Neuronal stem cell (in vitro differentiated cells): ENCODE results near the gene FKTN. TPM values are rescaled to one million over a fixed set of nuclear protein-coding genes. Genes with fewer than 3 reads are reported as not detected.

ENCODE experiments used
- DNase-seq: peaks from one replicate; pipeline ENCODE4 v3.0.0-alpha.2; 2013; ENCODE audit warnings: low spot score
- H2AFZ ChIP-seq: one replicate; pipeline ENCODE4 v1.6.1; 2013; ENCODE audit warnings: mild to moderate bottlenecking, low read length, inconsistent platforms
- H2AK5ac ChIP-seq: 2 replicates; pipeline ENCODE4 v1.6.1; 2013; ENCODE audit warnings: low read depth, mild to moderate bottlenecking, inconsistent platforms, low read length, moderate library complexity, mixed read lengths
- H2BK120ac ChIP-seq: 2 replicates; pipeline ENCODE4 v1.6.1; 2013; ENCODE audit warnings: low read depth, mild to moderate bottlenecking, inconsistent platforms, low read length, moderate library complexity, mixed read lengths
- H2BK12ac ChIP-seq: one replicate; pipeline ENCODE4 v1.6.1; 2013; ENCODE audit warnings: low read length, inconsistent platforms
- H2BK15ac ChIP-seq: 2 replicates; pipeline ENCODE4 v1.6.1; 2013; ENCODE audit warnings: mild to moderate bottlenecking, low read length, inconsistent platforms, mixed read lengths
- H2BK5ac ChIP-seq: one replicate; pipeline ENCODE4 v1.6.1; 2013; ENCODE audit warnings: inconsistent platforms, mild to moderate bottlenecking, low read length, moderate library complexity
- H3K14ac ChIP-seq: one replicate; pipeline ENCODE4 v1.6.1; 2013; ENCODE audit warnings: low read length, inconsistent platforms
- H3K18ac ChIP-seq: 2 replicates; pipeline ENCODE4 v1.6.1; 2013; ENCODE audit warnings: low read length, inconsistent platforms
- H3K23ac ChIP-seq: 2 replicates; pipeline ENCODE4 v1.6.1; 2013; ENCODE audit warnings: low read depth, mild to moderate bottlenecking, mixed read lengths, low read length, inconsistent platforms; ENCODE audit not compliant: poor library complexity
- H3K27ac ChIP-seq: replicated peaks from 3 replicates; pipeline ENCODE4 v1.5.1; 2013; ENCODE audit warnings: low read length, inconsistent platforms
- H3K27me3 ChIP-seq, 3 experiments: 2 replicates each; pipeline ENCODE4 v1.6.1; 2013; ENCODE audit warnings: low read length in 3 of 3, mild to moderate bottlenecking in 2 of 3, inconsistent platforms in 1 of 3, low read depth in 1 of 3, mixed read lengths in 1 of 3, moderate library complexity in 1 of 3; ENCODE audit not compliant: control insufficient read depth in 3 of 3, insufficient read depth in 3 of 3
- H3K36me3 ChIP-seq, 2 donors: replicated peaks in 1 of 2; 2 replicates each; pipeline ENCODE4 v1.6.1; 2013; ENCODE audit warnings: low read length in 2 of 2; ENCODE audit not compliant: control insufficient read depth in 2 of 2, insufficient read depth in 2 of 2
- H3K4ac ChIP-seq: 2 replicates; pipeline ENCODE4 v1.6.1; 2013; ENCODE audit warnings: inconsistent platforms, mild to moderate bottlenecking, low read length, moderate library complexity
- H3K4me1 ChIP-seq, 2 donors: 1 replicate in 1 of 2; 2 replicates in 1 of 2; pipeline ENCODE4 v1.6.1; 2013; ENCODE audit warnings: low read length in 2 of 2, low read depth in 1 of 2; ENCODE audit not compliant: control insufficient read depth in 2 of 2, insufficient read depth in 1 of 2
- H3K4me2 ChIP-seq: one replicate; pipeline ENCODE4 v1.6.1; 2013; ENCODE audit warnings: mild to moderate bottlenecking, low read length, inconsistent platforms; ENCODE audit not compliant: insufficient read depth, poor library complexity, severe bottlenecking
- H3K4me3 ChIP-seq, 2 donors: 2 replicates each; pipeline ENCODE4 v1.5.1; 2013; ENCODE audit warnings: low read length in 2 of 2, mild to moderate bottlenecking in 2 of 2, inconsistent platforms in 1 of 2, moderate library complexity in 1 of 2
- H3K79me1 ChIP-seq: one replicate; pipeline ENCODE4 v1.6.1; 2013; ENCODE audit warnings: low read depth, mild to moderate bottlenecking, inconsistent platforms, low read length, moderate library complexity
- H3K9ac ChIP-seq: one replicate; pipeline ENCODE4 v1.6.1; 2013; ENCODE audit warnings: mild to moderate bottlenecking, low read depth, low read length, inconsistent platforms; ENCODE audit not compliant: poor library complexity
- H3K9me3 ChIP-seq, 2 donors: replicated peaks in 1 of 2; 2 replicates each; pipeline versions ENCODE3 to v1.6.1; 2013; ENCODE audit warnings: low read length in 2 of 2, mild to moderate bottlenecking in 2 of 2, inconsistent platforms in 1 of 2, low read depth in 1 of 2, mixed read lengths in 1 of 2, moderate library complexity in 1 of 2; ENCODE audit not compliant: control insufficient read depth in 2 of 2, insufficient read depth in 1 of 2
- H4K8ac ChIP-seq: one replicate; pipeline ENCODE4 v1.6.1; 2013; ENCODE audit warnings: low read depth, mild to moderate bottlenecking, inconsistent platforms, low read length, moderate library complexity
- H4K91ac ChIP-seq: one replicate; pipeline ENCODE4 v1.6.1; 2013; ENCODE audit warnings: low read length, low read depth, mild to moderate bottlenecking, inconsistent platforms; ENCODE audit not compliant: poor library complexity
- WGBS, 2 donors: extraction: QIAGEN DNeasy Blood & Tissue Kit; methylation state at CpG; one replicate each; pipeline ENCODE4 v1.1.7; 2013; ENCODE audit warnings: missing lambda C conversion rate in 2 of 2, mixed read lengths in 1 of 2; ENCODE audit not compliant: insufficient read length in 2 of 2, insufficient replicate concordance in 1 of 2; ENCODE audit errors: extremely low coverage in 2 of 2; 5-methylcytosine and 5-hydroxymethylcytosine counted together
- polyA plus RNA-seq, 2 experiments: library from polyadenylated mRNA; stranded (reverse); fragments of 200-250 nt; gene quantifications; one replicate each; pipeline ENCODE4 v1.2.3, GENCODE V29; 2013

Gene FKTN
- 15.1 TPM for polyA plus RNA-seq (2013, experiment 1 of 2)
- 14.2 TPM for polyA plus RNA-seq (2013, experiment 2 of 2)

GRCh38 chr9:105557804-105558610 lies at the start of gene FKTN:
FKTN (plus strand) TSS chr9:105558131; CDS start chr9:105575033, 16,902 bp downstream.
- H3K79me1 ChIP-seq, result no peaks in the 10 kb centered on the region
- H3K4me1 ChIP-seq, result no peaks in the 10 kb centered on the region
- peaks cover 8 to 24% of the 10 kb centered on the region in 2 donors for H3K9me3 ChIP-seq
- H3K4ac ChIP-seq, result no peak within 1 kb of the TSS
- no peaks in the 10 kb centered on the region for H3K27me3 ChIP-seq
- no peak within 1 kb of the TSS for H2BK120ac ChIP-seq
- peak; percentile 75 for DNase-seq
- peak within 1 kb of the TSS; percentile 81 for H3K18ac ChIP-seq
- peak within 1 kb of the TSS; percentile 72 for H3K4me2 ChIP-seq
- H3K36me3 ChIP-seq, result peaks cover 0 to 6% of the 10 kb centered on the region in 2 donors
- peak within 1 kb of the TSS; percentile 94 to 95 for H3K4me3 ChIP-seq
- no peak within 1 kb of the TSS for H2BK15ac ChIP-seq
- H3K27ac ChIP-seq, result no peak within 1 kb of the TSS
- H2BK12ac ChIP-seq, result no peak within 1 kb of the TSS
- WGBS, 2 donors, result no CpG with 5 or more reads among the region's 49 CpGs
- no peak within 1 kb of the TSS for H2AK5ac ChIP-seq
- no peak within 1 kb of the TSS for H3K14ac ChIP-seq
- H2AFZ ChIP-seq, result peak within 1 kb of the TSS; percentile 97
- peak within 1 kb of the TSS; percentile 83 for H3K9ac ChIP-seq
- no peak within 1 kb of the TSS for H4K8ac ChIP-seq
- no peak within 1 kb of the TSS for H4K91ac ChIP-seq
- peak within 1 kb of the TSS; percentile 0 for H3K23ac ChIP-seq
- no peak within 1 kb of the TSS for H2BK5ac ChIP-seq

DNA sequence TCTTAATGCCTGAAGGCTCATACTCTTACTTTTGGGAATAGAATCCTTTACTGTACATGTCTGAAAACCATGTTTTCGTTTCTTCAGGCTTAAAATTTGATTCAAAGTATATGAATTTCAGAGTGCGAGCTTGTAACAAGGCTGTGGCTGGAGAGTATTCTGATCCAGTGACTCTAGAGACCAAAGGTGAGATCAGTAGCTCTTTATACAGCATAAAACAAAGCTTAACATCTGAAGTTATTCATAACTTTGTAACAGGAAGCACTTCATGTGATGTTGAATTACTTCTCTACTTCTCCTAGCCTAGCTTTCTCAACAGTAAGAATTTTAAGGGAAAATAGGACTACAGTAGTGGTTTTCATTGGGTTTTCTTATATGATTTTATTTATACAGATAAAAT lies 49.4 kb upstream of the FKTN start:
- no peak overlapping the region for H3K27ac ChIP-seq
- no peaks in the 10 kb centered on the region for H3K9me3 ChIP-seq
- no peaks in the 10 kb centered on the region for H3K4me1 ChIP-seq
- WGBS, 2 donors, result no CpG with 5 or more reads among the region's 2 CpGs
- H3K18ac ChIP-seq, result no peak overlapping the region
- H4K91ac ChIP-seq, result no peak overlapping the region
- no peak overlapping the region for H2BK15ac ChIP-seq
- no peak overlapping the region for H3K9ac ChIP-seq
- no peak overlapping the region for H2AK5ac ChIP-seq
- DNase-seq, result no peak
- H3K4me3 ChIP-seq, result no peak overlapping the region
- H2BK120ac ChIP-seq, result no peak overlapping the region
- no peaks in the 10 kb centered on the region for H3K27me3 ChIP-seq
- no peak overlapping the region for H2BK12ac ChIP-seq
- no peak overlapping the region for H3K23ac ChIP-seq
- no peak overlapping the region for H3K4ac ChIP-seq
- no peaks in the 10 kb centered on the region for H3K79me1 ChIP-seq
- H2AFZ ChIP-seq, result no peak overlapping the region
- peaks cover 1 to 63% of the 10 kb centered on the region in 2 donors for H3K36me3 ChIP-seq
- H3K14ac ChIP-seq, result no peak overlapping the region
- H2BK5ac ChIP-seq, result no peak overlapping the region
- H4K8ac ChIP-seq, result no peak overlapping the region
- no peak overlapping the region for H3K4me2 ChIP-seq

GRCh38 chr9:105510024-105510423 lies 47.9 kb upstream of the FKTN start:
- Histone ChIP-seq H3K79me1 (no peaks in the 10 kb centered on the region), H2AK5ac (no peak overlapping the region), H3K4me3 (no peak overlapping the region), H2BK5ac (no peak overlapping the region), H2BK15ac (no peak overlapping the region), H3K27ac (no peak overlapping the region), H4K8ac (no peak overlapping the region), H3K4me2 (no peak overlapping the region), H3K9ac (no peak overlapping the region), H3K14ac (no peak overlapping the region), H2AFZ (no peak overlapping the region), H4K91ac (no peak overlapping the region), H3K4me1 (no peaks in the 10 kb centered on the region), H3K9me3 (peaks cover 2% of the 10 kb centered on the region in 2 donors), H3K27me3 (no peaks in the 10 kb centered on the region), H2BK12ac (no peak overlapping the region), H3K36me3 (peaks cover 8 to 77% of the 10 kb centered on the region in 2 donors), H2BK120ac (no peak overlapping the region), H3K18ac (no peak overlapping the region), H3K4ac (no peak overlapping the region), H3K23ac (no peak overlapping the region)
- no CpG with 5 or more reads among the region's 1 CpG for WGBS, 2 donors
- no peak for DNase-seq

GRCh38 chr9:105511446-105511845 lies 46.5 kb upstream of the FKTN start:
- H3K18ac ChIP-seq, result no peak overlapping the region
- no peak overlapping the region for H3K27ac ChIP-seq
- no peak overlapping the region for H3K4ac ChIP-seq
- H3K9ac ChIP-seq, result no peak overlapping the region
- no peak for DNase-seq
- peaks cover 6 to 7% of the 10 kb centered on the region in 2 donors for H3K9me3 ChIP-seq
- no peaks in the 10 kb centered on the region for H3K79me1 ChIP-seq
- H2BK120ac ChIP-seq, result no peak overlapping the region
- H3K36me3 ChIP-seq, result peaks cover 21 to 87% of the 10 kb centered on the region in 2 donors
- no peak overlapping the region for H3K23ac ChIP-seq
- H2AK5ac ChIP-seq, result no peak overlapping the region
- no peak overlapping the region for H2AFZ ChIP-seq
- H3K27me3 ChIP-seq, result no peaks in the 10 kb centered on the region
- no peaks in the 10 kb centered on the region for H3K4me1 ChIP-seq
- no peak overlapping the region for H3K4me2 ChIP-seq
- H2BK15ac ChIP-seq, result no peak overlapping the region
- H3K14ac ChIP-seq, result no peak overlapping the region
- H2BK12ac ChIP-seq, result no peak overlapping the region
- H4K8ac ChIP-seq, result no peak overlapping the region
- H4K91ac ChIP-seq, result no peak overlapping the region
- H3K4me3 ChIP-seq, result no peak overlapping the region
- H2BK5ac ChIP-seq, result no peak overlapping the region
